Astrocyte (in vitro differentiated cells and primary cell): ENCODE data around the gene UTP4. TPM values are rescaled to one million over a fixed set of nuclear protein-coding genes. Genes with fewer than 3 reads are reported as not detected.

Experiments used
- DNase-seq: peaks from one replicate; pipeline ENCODE4 v3.0.0-alpha.2; 2010; ENCODE audit warnings: low read depth
- FAIRE-seq: peaks from 2 replicates; lab custom pipeline; 2011; peaks lifted over from hg19 to GRCh38; lab: Jason Lieb, UNC
- H2AFZ ChIP-seq: 2 replicates; pipeline ENCODE4 v1.6.0; 2012; ENCODE audit warnings: low read depth, low read length, inconsistent platforms
- H3K27ac ChIP-seq: 2 replicates; pipeline ENCODE4 v1.5.1; 2011; ENCODE audit warnings: low read depth, low read length, inconsistent platforms
- H3K27me3 ChIP-seq: 2 replicates; pipeline ENCODE4 v1.6.0; 2011; ENCODE audit warnings: low read length, inconsistent platforms; ENCODE audit not compliant: insufficient read depth
- H3K36me3 ChIP-seq: 2 replicates; pipeline ENCODE4 v1.5.1; 2011; ENCODE audit warnings: low read length, inconsistent platforms; ENCODE audit not compliant: insufficient read depth
- H3K4me1 ChIP-seq: 2 replicates; pipeline ENCODE4 v1.5.1; 2011; ENCODE audit warnings: low read length, inconsistent platforms; ENCODE audit not compliant: insufficient read depth
- H3K4me2 ChIP-seq: 2 replicates; pipeline ENCODE4 v1.6.0; 2012; ENCODE audit warnings: low read length, inconsistent platforms
- H3K4me3 ChIP-seq: 2 replicates; pipeline ENCODE4 v1.5.1; 2011; ENCODE audit warnings: low read depth, mild to moderate bottlenecking, low read length, inconsistent platforms; ENCODE audit not compliant: insufficient read depth
- H3K79me2 ChIP-seq: 2 replicates; pipeline ENCODE4 v1.6.0; 2012; ENCODE audit warnings: mild to moderate bottlenecking, low read length, inconsistent platforms; ENCODE audit not compliant: insufficient read depth
- H3K9ac ChIP-seq: 2 replicates; pipeline ENCODE4 v1.6.0; 2012; ENCODE audit warnings: mild to moderate bottlenecking, low read length, inconsistent platforms
- H3K9me3 ChIP-seq: 2 replicates; pipeline ENCODE4 v1.5.1; 2012; ENCODE audit warnings: low read depth, mild to moderate bottlenecking, low read length, inconsistent platforms; ENCODE audit not compliant: insufficient read depth
- H4K20me1 ChIP-seq: 2 replicates; pipeline ENCODE4 v1.6.0; 2012; ENCODE audit warnings: low read length, inconsistent platforms; ENCODE audit not compliant: insufficient read depth
- H3K27ac Mint-ChIP-seq: one replicate; pipeline ENCODE4 v1.8.0; 2021; ENCODE audit warnings: mild to moderate bottlenecking, mixed read lengths; ENCODE audit not compliant: unreplicated experiment
- H3K27me3 Mint-ChIP-seq: one replicate; pipeline ENCODE4 v1.8.0; 2021; ENCODE audit warnings: low read depth, mixed read lengths; ENCODE audit not compliant: unreplicated experiment
- H3K36me3 Mint-ChIP-seq: one replicate; pipeline ENCODE4 v1.8.0; 2021; ENCODE audit warnings: low read depth, mixed read lengths; ENCODE audit not compliant: unreplicated experiment
- H3K4me1 Mint-ChIP-seq: one replicate; pipeline ENCODE4 v1.8.0; 2021; ENCODE audit warnings: low read depth, mixed read lengths; ENCODE audit not compliant: unreplicated experiment
- H3K4me3 Mint-ChIP-seq: one replicate; pipeline ENCODE4 v1.8.0; 2021; ENCODE audit warnings: mild to moderate bottlenecking, moderate library complexity, mixed read lengths; ENCODE audit not compliant: unreplicated experiment
- H3K9me3 Mint-ChIP-seq: one replicate; pipeline ENCODE4 v1.8.0; 2021; ENCODE audit warnings: mild to moderate bottlenecking, mixed read lengths; ENCODE audit not compliant: unreplicated experiment
- CTCF ChIP-seq: IDR thresholded peaks from 2 replicates; pipeline ENCODE4 v1.5.1; 2011; ENCODE audit warnings: low read depth, mild to moderate bottlenecking, inconsistent platforms, low read length, moderate library complexity; ENCODE audit not compliant: insufficient read depth
- EZH2 ChIP-seq: IDR thresholded peaks from 2 replicates; pipeline ENCODE4 v1.6.1; 2012; ENCODE audit warnings: mild to moderate bottlenecking, low read length, inconsistent platforms; ENCODE audit not compliant: insufficient read depth
- total RNA-seq: library from RNA; stranded (reverse); gene quantifications from 2 replicates; pipeline ENCODE4 v1.2.1, GENCODE V29; 2021

Gene UTP4
- total RNA-seq, 1 donor from 2014 or later: 69.4 TPM

- Mint-ChIP-seq H3K27ac (no peak overlapping the region), H3K27me3 (no peaks in the 10 kb centered on the region), H3K36me3 (no peaks in the 10 kb centered on the region), H3K4me3 (no peak overlapping the region), H3K9me3 (no peaks in the 10 kb centered on the region), H3K4me1 (peaks cover 6% of the 10 kb centered on the region)
- Histone ChIP-seq H3K4me2 (no peak overlapping the region), H3K27ac (no peak overlapping the region), H3K9ac (no peak overlapping the region), H3K9me3 (no peaks in the 10 kb centered on the region), H3K79me2 (no peaks in the 10 kb centered on the region), H4K20me1 (no peaks in the 10 kb centered on the region), H3K27me3 (no peaks in the 10 kb centered on the region), H3K4me3 (no peak overlapping the region), H2AFZ (no peak overlapping the region), H3K36me3 (no peaks in the 10 kb centered on the region), H3K4me1 (peaks cover 4% of the 10 kb centered on the region)
- no peak for TF ChIP-seq EZH2
- TF ChIP-seq CTCF: no peak
- DNase-seq (no peak), FAIRE-seq (no peak)
These were observed 37.9 kb upstream of the UTP4 start for GRCh38 chr16:69094501-69094900.

GRCh38 chr16:69095193-69095592, 37.3 kb upstream of the UTP4 start:
- FAIRE-seq (no peak), DNase-seq (no peak)
- Histone ChIP-seq H3K27ac (no peak overlapping the region), H3K9ac (no peak overlapping the region), H2AFZ (no peak overlapping the region), H3K4me3 (no peak overlapping the region), H3K36me3 (no peaks in the 10 kb centered on the region), H3K4me1 (peaks cover 3% of the 10 kb centered on the region), H3K4me2 (no peak overlapping the region), H3K79me2 (no peaks in the 10 kb centered on the region), H4K20me1 (no peaks in the 10 kb centered on the region), H3K27me3 (no peaks in the 10 kb centered on the region), H3K9me3 (no peaks in the 10 kb centered on the region)
- H3K4me1 Mint-ChIP-seq: peaks cover 5% of the 10 kb centered on the region
- no peak overlapping the region for H3K27ac Mint-ChIP-seq
- H3K4me3 Mint-ChIP-seq: no peak overlapping the region
- H3K36me3 Mint-ChIP-seq: no peaks in the 10 kb centered on the region
- no peak for TF ChIP-seq EZH2
- TF ChIP-seq CTCF: no peak
- no peaks in the 10 kb centered on the region for H3K9me3 Mint-ChIP-seq
- H3K27me3 Mint-ChIP-seq: peaks cover 1% of the 10 kb centered on the region

- H4K20me1 ChIP-seq: no peaks in the 10 kb centered on the region
- peaks cover 4% of the 10 kb centered on the region for H3K4me1 ChIP-seq
- H3K9ac ChIP-seq: no peak overlapping the region
- peaks cover 6% of the 10 kb centered on the region for H3K4me1 Mint-ChIP-seq
- peak overlapping the region; percentile 37 for H3K4me2 ChIP-seq
- TF ChIP-seq EZH2 (no peak), CTCF (no peak)
- H3K36me3 Mint-ChIP-seq: peaks cover 3% of the 10 kb centered on the region
- no peaks in the 10 kb centered on the region for H3K9me3 ChIP-seq
- H3K27me3 Mint-ChIP-seq: peaks cover 9% of the 10 kb centered on the region
- DNase-seq: no peak
- H3K79me2 ChIP-seq: no peaks in the 10 kb centered on the region
- no peak overlapping the region for H3K27ac ChIP-seq
- H3K4me3 ChIP-seq: no peak overlapping the region
- no peak overlapping the region for H2AFZ ChIP-seq
- H3K9me3 Mint-ChIP-seq: no peaks in the 10 kb centered on the region
- H3K4me3 Mint-ChIP-seq: no peak overlapping the region
- no peaks in the 10 kb centered on the region for H3K36me3 ChIP-seq
- no peak overlapping the region for H3K27ac Mint-ChIP-seq
- no peak for FAIRE-seq
- no peaks in the 10 kb centered on the region for H3K27me3 ChIP-seq
These were observed 32.3 kb upstream of the UTP4 start for GRCh38 chr16:69100071-69100691.
